ENCODE measurements around the gene TGFB2. TPM values are rescaled to one million over a fixed set of nuclear protein-coding genes. Genes with fewer than 3 reads are reported as not detected.

Gene TGFB2
- total and polyA plus RNA-seq, 2 donors: 5.1 to 32.8 TPM

DNA sequence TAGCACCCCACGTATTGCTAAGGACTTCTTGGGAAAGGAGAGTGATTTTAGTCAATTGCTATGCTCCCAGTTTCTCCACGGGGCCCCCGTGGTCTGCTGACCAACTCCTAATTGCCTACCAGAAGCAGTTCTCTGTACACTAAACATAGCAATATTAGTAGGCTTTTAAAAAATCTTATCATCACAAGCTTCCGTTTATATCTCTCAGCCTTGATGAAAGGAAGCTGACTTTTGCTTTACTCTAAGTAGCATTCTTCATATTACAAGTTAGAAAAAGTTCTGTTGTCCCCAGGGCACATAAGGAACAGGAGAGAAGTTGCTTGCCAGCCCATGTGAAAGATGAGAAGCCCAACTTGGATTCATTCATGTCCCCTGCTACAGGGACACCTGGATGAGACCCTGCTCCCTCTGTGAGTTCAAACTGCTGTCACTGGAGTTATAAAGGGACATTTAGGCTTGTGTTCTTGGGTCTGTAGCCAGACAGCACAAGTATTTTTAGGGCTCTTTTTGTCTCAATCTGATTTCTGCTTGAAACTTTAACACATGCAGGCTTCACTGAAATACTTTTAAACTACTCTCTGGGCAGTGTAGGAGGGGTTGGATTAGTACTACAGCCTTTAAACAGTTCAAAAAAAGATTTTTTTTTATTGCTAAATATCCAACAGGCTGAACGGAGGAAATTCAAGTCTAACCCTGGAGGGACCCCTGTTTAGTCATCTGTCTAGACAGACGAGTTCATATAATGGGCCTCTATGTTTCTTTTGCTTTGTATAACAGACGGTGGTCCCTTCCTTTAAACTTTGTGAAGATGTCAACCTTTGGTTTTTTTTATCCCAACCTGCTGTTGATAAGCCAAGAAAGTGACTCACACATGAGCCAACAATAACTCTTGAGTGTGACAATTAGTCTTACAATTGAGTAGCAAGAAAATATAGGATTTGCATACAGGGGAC, 29.5 kb downstream of the TGFB2 start:
- 30% methylated on average over 7 of the region's 7 CpGs for WGBS
- no peak for DNase-seq (ENCODE audit: extremely low spot score)
- no peak overlapping the region for H3K4me3 ChIP-seq (ENCODE audit: low read depth, low read length)
- H3K27ac ChIP-seq (ENCODE audit: low read depth): no peak overlapping the region
- H3K36me3 ChIP-seq (ENCODE audit: insufficient read depth): no peaks in the 10 kb centered on the region
- no peaks in the 10 kb centered on the region for H3K4me1 ChIP-seq (ENCODE audit: insufficient read depth)

DNA sequence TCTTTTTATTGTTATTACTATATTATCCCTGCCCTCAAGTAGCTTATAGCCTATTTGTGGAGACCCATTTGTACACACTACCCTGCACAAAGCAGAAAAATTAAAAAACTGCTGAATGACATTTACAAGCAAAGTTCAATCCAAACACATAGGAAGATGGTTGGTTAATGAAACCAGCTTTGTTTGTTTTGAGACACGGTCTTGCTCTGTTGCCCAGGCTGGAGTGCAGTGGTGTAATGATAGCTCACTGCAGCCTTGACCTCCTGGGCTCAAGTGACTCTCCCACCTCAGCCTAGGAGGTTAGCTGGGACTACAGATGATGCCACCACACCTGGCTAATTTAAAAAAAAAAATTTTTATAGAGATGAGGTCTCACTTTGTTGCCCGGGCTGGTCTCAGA, 31.6 kb downstream of the TGFB2 start:
- DNase-seq (ENCODE audit: extremely low spot score): no peak
- Histone ChIP-seq H3K4me3 (ENCODE audit: low read depth, low read length) (no peak overlapping the region), H3K4me1 (ENCODE audit: insufficient read depth) (no peaks in the 10 kb centered on the region), H3K27ac (ENCODE audit: low read depth) (no peak overlapping the region), H3K36me3 (ENCODE audit: insufficient read depth) (no peaks in the 10 kb centered on the region)
- 68% methylated on average over 2 of the region's 2 CpGs for WGBS

DNA sequence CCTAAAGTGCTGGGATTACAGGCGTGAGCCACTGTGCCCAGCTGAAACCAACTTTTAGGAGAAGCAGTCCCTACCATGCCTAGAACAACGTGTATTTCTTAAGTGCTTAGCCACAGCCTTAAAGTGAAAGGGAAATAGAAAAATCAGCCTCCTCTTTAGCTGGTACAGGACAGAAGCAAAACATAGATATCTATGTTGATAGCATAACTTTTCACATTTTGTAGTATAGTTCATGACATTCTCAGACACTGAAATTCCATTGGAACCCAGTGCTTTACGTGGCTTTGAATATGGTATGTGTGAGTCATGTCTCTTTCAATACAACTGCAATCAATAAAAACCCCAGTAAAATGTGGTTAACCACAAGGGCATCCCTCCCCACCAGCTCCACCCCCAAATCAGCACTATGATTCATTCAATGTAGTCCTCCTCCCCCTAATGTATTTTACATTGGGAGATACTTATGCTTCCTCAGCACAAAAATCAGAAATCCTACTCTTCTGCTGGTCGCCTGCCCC, 32.1 kb downstream of the TGFB2 start:
- no peaks in the 10 kb centered on the region for H3K36me3 ChIP-seq (ENCODE audit: insufficient read depth)
- H3K4me1 ChIP-seq (ENCODE audit: insufficient read depth): no peaks in the 10 kb centered on the region
- 69% methylated on average over 4 of the region's 4 CpGs for WGBS
- H3K27ac ChIP-seq (ENCODE audit: low read depth): no peak overlapping the region
- no peak for DNase-seq (ENCODE audit: extremely low spot score)
- no peak overlapping the region for H3K4me3 ChIP-seq (ENCODE audit: low read depth, low read length)

DNA sequence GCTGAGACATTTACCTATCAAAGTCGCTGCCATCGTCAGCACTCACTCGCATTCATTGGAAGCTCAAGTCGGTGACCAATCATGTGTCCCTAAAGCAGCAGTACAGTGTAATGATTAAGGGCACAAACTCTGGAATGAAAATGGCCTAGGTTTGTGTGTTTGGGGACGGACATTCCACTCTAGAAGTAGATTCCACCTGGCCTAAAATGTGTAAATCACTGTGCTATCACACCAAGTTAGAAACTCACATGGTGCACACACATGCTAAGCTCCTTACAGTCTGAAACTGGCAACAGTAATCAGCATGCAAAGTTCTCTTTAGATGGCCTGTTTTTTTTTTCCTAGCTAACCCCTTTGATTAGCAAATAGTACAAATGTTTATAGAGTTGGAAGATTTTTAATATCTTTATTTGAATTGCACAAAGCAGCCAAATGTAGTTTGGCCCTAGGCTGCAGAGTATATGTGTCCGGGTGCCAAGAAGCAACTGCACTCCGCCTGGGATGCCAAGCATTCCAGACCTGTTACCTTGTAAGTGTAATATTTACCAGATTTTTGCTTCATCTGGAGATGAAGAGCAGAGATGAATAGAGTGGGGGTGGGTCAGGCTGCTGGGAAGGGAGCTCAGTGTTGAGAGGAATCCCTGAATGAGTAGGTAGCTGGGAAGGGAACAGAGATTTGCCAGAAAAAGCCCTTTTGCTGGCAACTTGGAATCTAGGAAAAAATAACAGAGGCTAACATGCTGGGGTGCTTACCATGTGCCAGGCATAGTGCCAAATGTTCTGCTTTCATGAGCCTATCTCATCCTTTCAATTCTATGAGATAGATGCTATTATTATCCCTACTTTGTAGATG, 35.2 kb downstream of the TGFB2 start:
- Histone ChIP-seq H3K36me3 (ENCODE audit: insufficient read depth) (no peaks in the 10 kb centered on the region), H3K4me1 (ENCODE audit: insufficient read depth) (no peaks in the 10 kb centered on the region), H3K27ac (ENCODE audit: low read depth) (no peak overlapping the region), H3K4me3 (ENCODE audit: low read depth, low read length) (no peak overlapping the region)
- 70% methylated on average over 7 of the region's 7 CpGs for WGBS
- DNase-seq (ENCODE audit: extremely low spot score): no peak

DNA sequence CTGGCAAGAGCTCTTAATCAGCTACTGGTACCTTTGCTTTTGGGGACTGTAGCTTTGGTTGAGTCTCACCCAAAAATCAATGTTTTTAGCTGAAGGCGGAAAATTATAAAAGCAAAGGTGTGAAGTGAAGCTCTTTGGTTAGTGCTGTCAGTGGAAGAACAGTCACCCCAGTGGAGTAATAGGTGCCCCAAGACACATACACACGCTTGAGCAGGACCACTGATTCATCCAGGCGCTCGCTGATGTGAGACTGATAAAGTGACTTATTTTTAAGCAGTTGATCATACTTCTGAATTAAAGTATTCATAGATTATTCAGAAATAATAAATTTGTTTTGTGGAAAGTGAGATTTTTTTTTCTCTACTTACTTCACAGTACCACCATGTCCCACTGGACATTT, 37.1 kb downstream of the TGFB2 start:
- 99% methylated on average over 4 of the region's 4 CpGs for WGBS
- no peak for DNase-seq (ENCODE audit: extremely low spot score)
- Histone ChIP-seq H3K4me1 (ENCODE audit: insufficient read depth) (no peaks in the 10 kb centered on the region), H3K4me3 (ENCODE audit: low read depth, low read length) (no peak overlapping the region), H3K36me3 (ENCODE audit: insufficient read depth) (no peaks in the 10 kb centered on the region), H3K27ac (ENCODE audit: low read depth) (no peak overlapping the region)

DNA sequence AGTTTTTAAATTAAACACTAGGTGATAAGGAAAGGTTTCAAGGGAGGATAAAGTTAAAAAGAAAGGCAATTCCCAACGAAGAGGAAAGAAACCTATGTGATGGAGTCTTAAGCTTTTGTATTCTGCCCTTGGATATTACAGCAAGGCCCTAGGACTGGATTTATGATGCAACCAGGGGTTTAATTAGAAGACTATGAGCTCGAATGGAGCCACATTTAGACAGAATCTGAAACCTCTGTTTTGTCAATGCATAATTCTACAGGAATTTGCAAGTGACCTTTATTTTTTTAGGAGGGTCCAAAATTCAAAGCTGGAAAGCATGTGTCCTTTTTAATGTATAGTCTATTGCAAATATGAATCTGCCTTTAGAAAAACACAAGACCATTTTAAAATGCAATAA, 37.9 kb downstream of the TGFB2 start:
- DNase-seq (ENCODE audit: extremely low spot score): no peak
- Histone ChIP-seq H3K4me3 (ENCODE audit: low read depth, low read length) (no peak overlapping the region), H3K36me3 (ENCODE audit: insufficient read depth) (no peaks in the 10 kb centered on the region), H3K4me1 (ENCODE audit: insufficient read depth) (no peaks in the 10 kb centered on the region), H3K27ac (ENCODE audit: low read depth) (no peak overlapping the region)
- 73% methylated on average over 2 of the region's 2 CpGs for WGBS

DNA sequence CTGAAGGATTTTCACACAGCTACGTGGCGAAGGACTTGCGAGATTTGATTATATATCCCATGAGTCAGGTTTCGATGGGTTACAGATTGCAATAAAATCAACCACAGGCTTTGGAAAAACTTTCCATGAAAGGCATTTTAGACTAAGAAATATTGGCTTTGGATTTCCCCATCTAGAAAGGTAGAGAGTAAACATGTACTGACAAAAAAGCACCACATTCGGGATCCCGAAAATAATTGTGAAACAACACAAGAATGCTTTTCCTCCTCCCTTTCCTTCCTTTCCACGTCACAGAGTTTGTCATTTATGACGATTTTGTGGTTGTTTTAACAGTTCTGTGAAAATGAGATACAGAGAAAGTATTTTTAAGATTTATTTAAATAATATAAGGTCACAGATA, 38.5 kb downstream of the TGFB2 start:
- Histone ChIP-seq H3K4me1 (ENCODE audit: insufficient read depth) (no peaks in the 10 kb centered on the region), H3K4me3 (ENCODE audit: low read depth, low read length) (no peak overlapping the region), H3K27ac (ENCODE audit: low read depth) (no peak overlapping the region), H3K36me3 (ENCODE audit: insufficient read depth) (no peaks in the 10 kb centered on the region)
- WGBS: 82% methylated on average over 8 of the region's 8 CpGs
- no peak for DNase-seq (ENCODE audit: extremely low spot score)

DNA sequence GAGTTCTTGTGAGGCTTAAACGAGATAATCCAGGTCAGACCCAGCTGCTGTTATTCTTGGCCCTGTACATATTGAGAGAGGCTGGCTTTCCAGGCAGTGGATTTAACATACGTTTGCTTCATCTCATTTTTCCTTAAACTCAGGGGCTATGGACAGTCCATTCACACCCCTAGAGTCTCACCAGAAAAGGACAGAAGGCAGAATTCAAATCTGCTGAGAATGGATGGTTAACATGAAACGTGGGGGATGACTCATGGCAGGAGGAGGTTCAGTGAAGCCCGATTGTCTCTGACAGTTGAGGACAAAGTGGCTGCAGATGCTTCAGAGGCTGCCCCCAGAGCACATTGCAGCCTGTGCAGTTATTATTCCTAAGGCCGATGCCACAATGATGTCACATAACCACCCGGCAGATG, 39.5 kb downstream of the TGFB2 start:
- 72% methylated on average over 6 of the region's 6 CpGs for WGBS
- H3K27ac ChIP-seq (ENCODE audit: low read depth): no peak overlapping the region

DNA sequence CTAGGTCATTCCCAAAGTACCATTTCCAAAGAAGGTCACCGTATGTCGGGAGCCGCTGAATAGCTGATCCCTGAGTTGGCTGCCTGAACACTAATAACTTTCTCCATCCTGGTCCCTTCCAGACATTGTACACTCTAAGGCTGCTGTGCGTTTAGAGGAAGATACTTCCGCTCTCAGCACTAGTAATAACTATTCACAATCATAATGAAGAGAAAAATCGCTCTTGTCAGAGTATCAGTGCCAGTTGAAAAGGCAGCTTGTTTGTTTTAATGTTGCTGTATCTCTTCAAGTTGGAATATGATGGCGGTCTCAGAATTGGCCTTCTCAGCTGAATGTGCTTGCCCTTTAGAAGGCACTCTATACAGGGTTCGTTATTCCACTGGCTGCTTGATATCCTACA, 43.5 kb downstream of the TGFB2 start:
- WGBS: 95% methylated on average over 8 of the region's 8 CpGs
- Histone ChIP-seq H3K4me1 (ENCODE audit: insufficient read depth) (no peaks in the 10 kb centered on the region), H3K27ac (ENCODE audit: low read depth) (no peak overlapping the region), H3K4me3 (ENCODE audit: low read depth, low read length) (no peak overlapping the region), H3K36me3 (ENCODE audit: insufficient read depth) (no peaks in the 10 kb centered on the region)
- DNase-seq (ENCODE audit: extremely low spot score): no peak

More for the DNA sequence above, 39.5 kb downstream of the TGFB2 start:
- DNase-seq (ENCODE audit: extremely low spot score): no peak
- no peak overlapping the region for H3K4me3 ChIP-seq (ENCODE audit: low read depth, low read length)
- H3K4me1 ChIP-seq (ENCODE audit: insufficient read depth): no peaks in the 10 kb centered on the region
- no peaks in the 10 kb centered on the region for H3K36me3 ChIP-seq (ENCODE audit: insufficient read depth)

DNA sequence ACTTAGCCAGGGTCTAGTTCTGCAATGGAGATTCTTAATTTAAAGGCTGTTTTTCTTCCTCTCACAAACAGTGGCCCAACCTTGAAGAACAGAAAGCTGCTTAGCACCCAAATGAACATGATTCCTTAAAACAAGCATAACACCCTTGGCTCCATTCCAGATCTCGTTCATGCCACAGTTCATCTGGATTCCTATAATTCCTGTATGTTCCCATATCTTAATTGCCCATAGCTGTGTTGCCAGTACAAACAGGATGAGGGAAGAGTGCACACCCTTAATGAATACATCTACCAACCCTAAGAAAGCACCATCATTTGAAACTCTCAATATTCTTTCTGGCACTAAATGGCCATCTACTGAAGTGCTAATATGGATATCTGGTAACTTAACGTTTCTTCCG, 45.5 kb downstream of the TGFB2 start:
- 58% methylated on average over 3 of the region's 3 CpGs for WGBS
- Histone ChIP-seq H3K4me1 (ENCODE audit: insufficient read depth) (no peaks in the 10 kb centered on the region), H3K4me3 (ENCODE audit: low read depth, low read length) (no peak overlapping the region), H3K36me3 (ENCODE audit: insufficient read depth) (no peaks in the 10 kb centered on the region), H3K27ac (ENCODE audit: low read depth) (no peak overlapping the region)
- no peak for DNase-seq (ENCODE audit: extremely low spot score)

DNA sequence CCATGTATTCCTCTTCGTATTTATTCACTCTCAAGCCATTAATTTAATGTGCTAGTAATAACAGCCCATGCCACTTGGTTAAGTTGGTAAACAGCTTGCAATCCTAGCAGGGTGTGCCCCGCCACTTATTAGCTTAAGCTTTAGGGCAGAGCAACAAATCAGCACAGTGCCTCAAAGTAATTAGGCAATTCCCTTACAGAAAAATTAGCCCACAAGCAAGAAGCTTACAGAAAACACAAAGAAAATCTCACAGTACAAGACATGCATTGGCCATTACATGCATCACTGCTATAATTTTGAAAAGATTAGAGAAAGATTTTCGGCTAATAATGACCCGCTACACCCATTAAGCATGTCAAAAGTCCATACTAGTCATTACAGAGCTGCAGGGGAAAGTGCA, 47.6 kb downstream of the TGFB2 start:
- WGBS: 96% methylated on average over 4 of the region's 4 CpGs
- no peak for DNase-seq (ENCODE audit: extremely low spot score)
- Histone ChIP-seq H3K36me3 (ENCODE audit: insufficient read depth) (no peaks in the 10 kb centered on the region), H3K27ac (ENCODE audit: low read depth) (no peak overlapping the region), H3K4me1 (ENCODE audit: insufficient read depth) (no peaks in the 10 kb centered on the region), H3K4me3 (ENCODE audit: low read depth, low read length) (no peak overlapping the region)

DNA sequence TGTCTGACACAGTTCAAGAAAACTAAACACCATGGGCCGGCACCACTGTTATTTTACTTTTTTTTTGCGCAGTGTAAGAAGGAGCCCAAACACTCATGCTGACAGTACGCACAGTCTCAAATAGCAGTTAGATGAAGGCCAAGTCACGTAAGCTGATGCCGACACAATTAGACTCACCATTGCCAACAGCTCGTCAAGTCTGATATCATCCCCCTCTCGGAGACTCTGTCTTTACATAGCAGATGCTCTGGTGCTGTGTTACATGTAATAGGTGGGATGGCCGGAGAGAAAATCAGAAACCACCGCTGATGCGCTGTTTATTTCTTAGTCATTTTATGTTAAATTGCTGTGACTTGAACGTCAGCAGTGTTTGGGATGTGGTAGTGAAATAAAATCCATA, 49.3 kb downstream of the TGFB2 start:
- no peak overlapping the region for H3K4me3 ChIP-seq (ENCODE audit: low read depth, low read length)
- H3K27ac ChIP-seq (ENCODE audit: low read depth): no peak overlapping the region
- H3K4me1 ChIP-seq (ENCODE audit: insufficient read depth): no peaks in the 10 kb centered on the region
- no peaks in the 10 kb centered on the region for H3K36me3 ChIP-seq (ENCODE audit: insufficient read depth)
- WGBS: 92% methylated on average over 11 of the region's 11 CpGs
- DNase-seq (ENCODE audit: extremely low spot score): no peak

DNA sequence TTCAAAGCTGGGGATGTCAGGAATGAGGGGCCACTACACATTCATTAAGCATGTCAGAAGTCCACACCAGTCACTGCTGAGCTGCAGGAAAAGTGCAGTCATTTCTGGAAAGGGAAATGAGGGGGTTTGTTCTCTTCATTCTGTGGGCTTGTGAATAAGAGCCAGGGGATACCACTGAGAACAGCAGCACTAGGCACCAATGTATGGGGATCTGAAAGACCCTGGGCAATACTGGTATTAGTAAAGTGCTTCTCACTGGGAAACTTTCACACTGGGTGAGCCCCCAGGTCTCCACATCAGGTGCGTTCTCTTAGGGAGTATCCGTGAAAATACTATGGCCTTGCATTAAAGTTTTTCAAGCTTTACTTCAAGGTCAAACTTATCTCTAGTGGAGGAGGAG, 49.9 kb downstream of the TGFB2 start:
- DNase-seq (ENCODE audit: extremely low spot score): no peak
- Histone ChIP-seq H3K36me3 (ENCODE audit: insufficient read depth) (no peaks in the 10 kb centered on the region), H3K4me1 (ENCODE audit: insufficient read depth) (no peaks in the 10 kb centered on the region), H3K4me3 (ENCODE audit: low read depth, low read length) (no peak overlapping the region), H3K27ac (ENCODE audit: low read depth) (no peak overlapping the region)
- 98% methylated on average over 2 of the region's 2 CpGs for WGBS

DNA sequence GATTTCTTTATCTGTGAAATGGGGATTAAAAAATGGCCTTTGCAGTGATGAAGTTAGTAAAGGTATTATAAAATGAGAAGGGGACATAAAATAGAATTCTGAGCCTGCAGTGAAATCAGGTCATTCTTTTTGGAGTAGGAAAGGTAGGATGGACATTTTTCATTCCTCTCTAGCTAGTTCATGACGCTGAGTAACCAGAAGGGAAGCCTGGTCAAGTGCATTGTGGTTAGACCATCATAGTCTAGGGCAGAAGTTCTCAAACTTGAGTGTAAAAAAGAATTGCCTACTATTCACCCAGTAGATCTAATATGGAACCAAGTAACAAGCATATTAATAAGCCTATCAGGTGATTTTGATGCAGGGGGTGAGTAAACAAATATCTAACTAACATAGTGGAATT, 50.8 kb downstream of the TGFB2 start:
- 93% methylated on average over 1 of the region's 1 CpG for WGBS
- Histone ChIP-seq H3K36me3 (ENCODE audit: insufficient read depth) (no peaks in the 10 kb centered on the region), H3K4me3 (ENCODE audit: low read depth, low read length) (no peak overlapping the region), H3K27ac (ENCODE audit: low read depth) (no peak overlapping the region), H3K4me1 (ENCODE audit: insufficient read depth) (no peaks in the 10 kb centered on the region)
- no peak for DNase-seq (ENCODE audit: extremely low spot score)

Data from urinary bladder (tissue), 4 donors.